ENCODE measurements around the gene WFDC8.

Gene WFDC8

GRCh38 chr20:45548410-45548809 is 30.7 kb downstream of the WFDC8 start:
- no peak for DNase-seq

- DNase-seq, result no peak
Measured at GRCh38 chr20:45547206-45547770, 31.8 kb downstream of the WFDC8 start, which contains the start of gene EPPIN. Gene EPPIN (minus strand): TSS chr20:45547401. CDS start chr20:45547357, 44 bp downstream.

GRCh38 chr20:45545754-45546453 is 33.2 kb downstream of the WFDC8 start:
- DNase-seq, result peak in 2 of 51 donors; percentile 0 to 18

GRCh38 chr20:45545351-45545750 is 33.7 kb downstream of the WFDC8 start:
- no peak for DNase-seq

GRCh38 chr20:45539382-45539781 is 39.7 kb downstream of the WFDC8 start, which contains the start of gene WFDC6:
Gene WFDC6 (minus strand): TSS chr20:45539482. CDS start chr20:45539407, 75 bp downstream.
- DNase-seq, result no peak

- no peak for DNase-seq
Measured at GRCh38 chr20:45538209-45538799, 40.8 kb downstream of the WFDC8 start.

- no peak for DNase-seq
Measured at GRCh38 chr20:45527294-45527693, 51.8 kb downstream of the WFDC8 start.

GRCh38 chr20:45523821-45524220 is 55.3 kb downstream of the WFDC8 start:
- DNase-seq, result no peak

- no peak for DNase-seq
Measured at GRCh38 chr20:45518282-45518681, 60.8 kb downstream of the WFDC8 start.

GRCh38 chr20:45515147-45515913 is 63.8 kb downstream of the WFDC8 start, which contains the start of gene SPINT3:
Gene SPINT3 (minus strand): TSS chr20:45515622. CDS start chr20:45515608, 14 bp downstream.
- no peak for DNase-seq

GRCh38 chr20:45510242-45510862 is 68.7 kb downstream of the WFDC8 start:
- DNase-seq, result no peak

- no peak for DNase-seq
Measured at GRCh38 chr20:45509091-45509490, 70.0 kb downstream of the WFDC8 start.

GRCh38 chr20:45508068-45508886 is 70.8 kb downstream of the WFDC8 start:
- no peak for DNase-seq

GRCh38 chr20:45507011-45507820 is 71.9 kb downstream of the WFDC8 start:
- DNase-seq, result no peak

- DNase-seq, result no peak
Measured at GRCh38 chr20:45506398-45506797, 72.7 kb downstream of the WFDC8 start.

GRCh38 chr20:45503403-45503802 is 75.7 kb downstream of the WFDC8 start:
- DNase-seq, result no peak

- no peak for DNase-seq
Measured at GRCh38 chr20:45502561-45502960, 76.5 kb downstream of the WFDC8 start.

All from hypothalamus (tissue), 51 donors.